GM19452 (cell line): ENCODE measurements around the gene ABCB6.

Source experiments
- ATAC-seq: cut with Tn5 transposase; IDR thresholded peaks from one replicate; pipeline ENCODE4 v1.9.1; 2021; ENCODE audit not compliant: unreplicated experiment

ABCB6 gene

GRCh38 chr2:219245899-219246230, 27.1 kb upstream of the ABCB6 start:
- ATAC-seq, result no peak

- peak; percentile 66 for ATAC-seq
These were observed 26.6 kb upstream of the ABCB6 start, which contains the start of the genes GLB1L and STK16 for GRCh38 chr2:219245148-219245898. Gene GLB1L, minus strand, starts transcription at chr2:219245444. Its CDS starts 1,871 bp downstream, at chr2:219243573. Gene STK16, plus strand, starts transcription at chr2:219245479. Its CDS starts 521 bp downstream, at chr2:219246000.

GRCh38 chr2:219244789-219245147, 26.0 kb upstream of the ABCB6 start:
- ATAC-seq, result no peak

- no peak for ATAC-seq
These were observed 24.6 kb upstream of the ABCB6 start for GRCh38 chr2:219243291-219243761.

GRCh38 chr2:219234331-219234730, 15.6 kb upstream of the ABCB6 start:
- no peak for ATAC-seq

- ATAC-seq, result peak; percentile 12
These were observed 11.3 kb upstream of the ABCB6 start for GRCh38 chr2:219230059-219230540.

GRCh38 chr2:219229305-219230058, 10.7 kb upstream of the ABCB6 start, which contains the start of the genes ANKZF1 and ATG9A:
Gene ANKZF1, plus strand, starts transcription at chr2:219229806. Its CDS starts 452 bp downstream, at chr2:219230258.
Gene ATG9A, minus strand, starts transcription at chr2:219229636. Its CDS starts 1,612 bp downstream, at chr2:219228024.
- ATAC-seq, result peak; percentile 97

GRCh38 chr2:219228911-219229304, 10.2 kb upstream of the ABCB6 start:
- ATAC-seq, result no peak

- ATAC-seq, result no peak
These were observed 9.5 kb upstream of the ABCB6 start for GRCh38 chr2:219228041-219228910.

GRCh38 chr2:219225350-219225749, 6.6 kb upstream of the ABCB6 start:
- no peak for ATAC-seq

GRCh38 chr2:219223831-219224610, 5.3 kb upstream of the ABCB6 start:
- ATAC-seq, result no peak

GRCh38 chr2:219221957-219222518, 3.3 kb upstream of the ABCB6 start:
- no peak for ATAC-seq

- ATAC-seq, result no peak
These were observed 2.1 kb upstream of the ABCB6 start for GRCh38 chr2:219220652-219221402.

GRCh38 chr2:219219784-219220532, 1.2 kb upstream of the ABCB6 start:
- no peak for ATAC-seq

- ATAC-seq, result peak; percentile 25
These were observed 484 bp downstream of the ABCB6 start for GRCh38 chr2:219218217-219218731.

GRCh38 chr2:219216535-219216915, 2.2 kb downstream of the ABCB6 start:
- ATAC-seq, result no peak

- no peak for ATAC-seq
These were observed 2.8 kb downstream of the ABCB6 start for GRCh38 chr2:219215871-219216534.

GRCh38 chr2:219214786-219215185, 4.0 kb downstream of the ABCB6 start:
- ATAC-seq, result no peak
